Lower leg skin (tissue), 3 donors: ENCODE measurements around the gene SLC22A3.

Source experiments
- CTCF ChIP-seq, 3 donors: fragments of 450-650 bp; IDR thresholded peaks; one replicate each; pipeline ENCODE4 v1.5.1; 2016; ENCODE audit warnings: antibody characterized with exemption in 3 of 3, mild to moderate bottlenecking in 3 of 3, moderate library complexity in 2 of 3
- POLR2A ChIP-seq, 2 donors: fragments of 450-650 bp; IDR thresholded peaks; one replicate each; pipeline ENCODE4 v1.6.1; 2016 to 2017; ENCODE audit warnings: antibody characterized with exemption in 2 of 2, mild to moderate bottlenecking in 1 of 2, moderate library complexity in 1 of 2

GRCh38 chr6:160331753-160332152, 16.4 kb upstream of the SLC22A3 start:
- TF ChIP-seq CTCF (IDR thresholded peaks at IDR 0.05): no peak
- TF ChIP-seq POLR2A (IDR thresholded peaks at IDR 0.05): no peak
